ENCODE results near the gene ROR2. TPM values are rescaled to one million over a fixed set of nuclear protein-coding genes. Genes with fewer than 3 reads are reported as not detected.
"Not testable (repeated sequence)": the region's sequence is repeated elsewhere in the genome, so short reads cannot be mapped to it uniquely, and the experiment has no call there.

Gene ROR2
- total and polyA plus RNA-seq, 2 of the 13 experiments (the other 11 are each of a cell fraction or from before 2014, with no cell fraction given), result not detected

DNA sequence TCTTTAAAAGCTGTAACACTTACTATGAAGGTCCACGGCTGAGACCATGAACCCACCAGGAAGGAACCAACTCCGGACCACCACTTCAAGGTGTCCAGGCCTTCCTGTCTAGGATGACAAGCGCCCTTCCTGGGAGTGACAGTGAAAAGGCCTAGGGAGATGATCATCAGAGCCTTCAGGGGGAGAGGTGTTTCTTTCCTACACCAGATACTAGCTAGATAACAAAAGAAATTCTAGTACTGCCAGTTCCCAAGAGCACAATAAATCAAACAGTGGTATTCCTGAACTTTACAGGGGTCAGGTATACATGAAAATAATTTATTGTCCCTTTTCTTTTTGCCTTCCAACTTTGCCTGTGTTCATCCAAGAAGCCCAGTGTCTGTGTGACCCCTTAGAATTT, 432.2 kb downstream of the ROR2 start (continued):
- TF ChIP-seq, protein P1, sequence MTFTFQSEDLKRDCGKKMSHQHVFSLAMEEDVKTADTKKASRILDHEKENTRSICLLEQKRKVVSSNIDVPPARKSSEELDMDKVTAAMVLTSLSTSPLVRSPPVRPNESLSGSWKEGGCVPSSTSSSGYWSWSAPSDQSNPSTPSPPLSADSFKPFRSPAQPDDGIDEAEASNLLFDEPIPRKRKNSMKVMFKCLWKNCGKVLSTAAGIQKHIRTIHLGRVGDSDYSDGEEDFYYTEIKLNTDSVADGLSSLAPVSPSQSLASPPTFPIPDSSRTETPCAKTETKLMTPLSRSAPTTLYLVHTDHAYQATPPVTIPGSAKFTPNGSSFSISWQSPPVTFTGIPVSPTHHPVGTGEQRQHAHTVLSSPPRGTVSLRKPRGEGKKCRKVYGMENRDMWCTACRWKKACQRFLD (CRISPR knock-in tag; IDR thresholded peaks at IDR 0.05; ENCODE audit: borderline replicate concordance), result no peak
- no peak for TF ChIP-seq FOSL1 (CRISPR knock-in tag; IDR thresholded peaks at IDR 0.05; ENCODE audit: borderline replicate concordance)
- no peak for TF ChIP-seq NRL (CRISPR knock-in tag; IDR thresholded peaks at IDR 0.05; ENCODE audit: borderline replicate concordance)
- TF ChIP-seq THAP8 (CRISPR knock-in tag; IDR thresholded peaks at IDR 0.05; ENCODE audit: borderline replicate concordance), result no peak
- no peak for TF ChIP-seq NFYB (CRISPR knock-in tag; IDR thresholded peaks at IDR 0.05)
- no peak for TF ChIP-seq PLRG1 (conservative IDR thresholded peaks at IDR 0.05)

GRCh38 chr9:91517332-91517731, 432.7 kb downstream of the ROR2 start:
- BruUV-seq (replicated peaks); H3K79me2 ChIP-seq (ENCODE audit: insufficient read depth, low read length); H3K9me3 ChIP-seq (ENCODE audit: low read length); H3K4me2 ChIP-seq (ENCODE audit: low read depth, low read length); ATAC-seq; POLR2A ChIA-PET; in situ Hi-C loops (cut with HindIII; ENCODE audit: extremely low pct_ligation_motif_present, low pct_unique_long_range_greater_than_20kb); H2AFZ ChIP-seq (ENCODE audit: low read length); DNase-seq (ENCODE audit: low spot score); H3K4me3 ChIP-seq (replicated peaks in 1 of 3; ENCODE audit: insufficient read depth in 1 of 3, low read depth in 2 of 3, low read length in 3 of 3); H3K36me3 ChIP-seq (replicated peaks in 1 of 2; ENCODE audit: control insufficient read depth in 1 of 2, insufficient read depth in 2 of 2, low read length in 2 of 2); CTCF ChIA-PET (ENCODE audit: low intra/inter-chr PET ratio, low total read pairs); intact Hi-C loops (cut with micrococcal nuclease; ENCODE audit: unreplicated experiment); H3K9ac ChIP-seq (ENCODE audit: insufficient read depth, low read depth, low read length); H3K27me3 ChIP-seq (ENCODE audit: control insufficient read depth in 1 of 2, insufficient read depth in 2 of 2, low read length in 2 of 2); H4K20me1 ChIP-seq (ENCODE audit: insufficient read depth, low read length); H3K27ac ChIP-seq (ENCODE audit: extremely low read length, insufficient read depth, low read length); FAIRE-seq; H3K4me1 ChIP-seq (ENCODE audit: insufficient read depth, low read length): not testable (repeated sequence)
- WGBS (ENCODE audit: low lambda C conversion rate), result 54% methylated on average over 3 of the region's 4 CpGs
